Heart right ventricle (tissue), 16 donors: Measurements from ENCODE around the gene AGBL1. TPM values are rescaled to one million over a fixed set of nuclear protein-coding genes. Genes with fewer than 3 reads are reported as not detected.

Experiments
- ATAC-seq, 8 donors: fragments of 200-7000 bp; cut with Tn5 transposase; one replicate each; pipeline ENCODE4 v1.9.1; 2020; ENCODE audit warnings: mild to moderate bottlenecking in 8 of 8, moderate library complexity in 8 of 8, moderate number of reproducible peaks in 1 of 8
- DNase-seq, 2 donors: peaks; one replicate each; pipeline ENCODE4 v3.0.0-alpha.2; 2020
- H3K27ac ChIP-seq, 10 donors: fragments of 200-600 bp; sonication (generic) in 2 of 10; one replicate each; pipeline versions ENCODE4 v1.5.0 to v1.8.0; 2020 to 2022; ENCODE audit warnings: mild to moderate bottlenecking in 3 of 10
- H3K27me3 ChIP-seq, 7 donors: fragments of 200-600 bp; one replicate each; pipeline ENCODE4 v1.8.0; 2021 to 2022; ENCODE audit warnings: mild to moderate bottlenecking in 2 of 7
- H3K36me3 ChIP-seq, 9 donors: fragments of 200-600 bp; sonication (generic) in 1 of 9; one replicate each; pipeline versions ENCODE4 v1.5.0 to v1.8.0; 2020 to 2022; ENCODE audit warnings: mild to moderate bottlenecking in 2 of 9
- H3K4me1 ChIP-seq, 9 donors: fragments of 200-600 bp; sonication (generic) in 1 of 9; one replicate each; pipeline versions ENCODE4 v1.5.0 to v1.8.0; 2020 to 2022; ENCODE audit warnings: mild to moderate bottlenecking in 4 of 9
- H3K4me3 ChIP-seq, 10 donors: fragments of 200-600 bp; sonication (generic) in 2 of 10; one replicate each; pipeline versions ENCODE4 v1.5.0 to v1.8.0; 2020 to 2022; ENCODE audit warnings: mild to moderate bottlenecking in 7 of 10, moderate library complexity in 2 of 10
- H3K9me3 ChIP-seq, 11 donors: fragments of 200-600 bp in 10 of 11; sonication (generic) in 2 of 11; one replicate each; pipeline versions ENCODE4 v1.5.0 to v1.8.0; 2013 to 2022; ENCODE audit warnings: mild to moderate bottlenecking in 2 of 11, control low read depth in 1 of 11, moderate library complexity in 1 of 11
- CTCF ChIP-seq, 9 donors: fragments of 200-600 bp; sonication (generic) in 2 of 9; IDR thresholded peaks; one replicate each; pipeline versions ENCODE4 v1.5.0 to v1.8.0; 2021 to 2022; ENCODE audit warnings: antibody characterized with exemption in 9 of 9, mild to moderate bottlenecking in 5 of 9, moderate library complexity in 1 of 9
- WGBS, 2 donors: extraction: QIAGEN DNeasy Blood & Tissue Kit; methylation state at CpG; one replicate each; pipeline ENCODE4 v1.1.7; 2013; ENCODE audit warnings: inconsistent platforms in 1 of 2; 5-methylcytosine and 5-hydroxymethylcytosine counted together
- intact Hi-C, 10 donors: fragments of 100-400 bp; cut with DNase I; formaldehyde crosslinking; loops; one replicate each; pipeline versions ENCODE4 v1.11.1 to v1.14.2; 2022
- polyA plus RNA-seq, 2 donors: library from polyadenylated mRNA; stranded (reverse); fragments of 200-250 nt; gene quantifications; one replicate each; pipeline ENCODE4 v1.2.3, GENCODE V29; 2013
- total RNA-seq, 10 donors: library from RNA; stranded (reverse); fragmentation: NEBNext Ultra II Directional in 3 of 10; extraction: Animal tissue kit (Norgen Biotek cat#: 25700) in 3 of 10; gene quantifications; one replicate each; pipeline versions ENCODE4 v1.2.1 to v1.2.4, GENCODE V29; 2021 to 2023
- donor health status: Arrhythmogenic right ventricular cardiomyopathy.
- donor health status: ischemic (EF 13 %, LVEDD 7.1; RV severe dilation, severe dysfunction).
- donor health status: healthy with polysubstance abuse.
- donor health status: DM: no; HTN: yes; CAD: no.
- donor health status: DM: no; HTN: no; CAD: no.
- donor health status: ischemic (EF 25% LVEDD 6.9; RV normal size, moderate dysfunction).
- donor health status: ischemic (EF 25% LVEDD 5.7; RV mildly dilated, moderate dysfunction).
- donor health status: healthy.
- donor health status: DM: yes; HTN: yes; CAD: no.
- donor health status: Ischemic cardiomyopathy.
- donor health status: ischemic (EF 35%, LVEDD 5.7; RV mildly dilated, moderate dysfunction).
- donor health status: nonischemic (EF 11% LVEDD 7.7; RV severe dilation, severe dysfunction).
- donor health status: DM: yes; HTN: yes; CAD: no.
- donor health status: PGD.
- donor health status: ischemic (EF 29% LVEDD 5.4; RV normal size, mild dysfunction).
- donor health status: nonischemic (EF 23%, LVEDD 6.1; RV moderate dilation, normal function).

Gene AGBL1
- total and polyA plus RNA-seq, 12 donors = 0.02 to 0.13 (median 0.09) TPM; not detected in 7

DNA sequence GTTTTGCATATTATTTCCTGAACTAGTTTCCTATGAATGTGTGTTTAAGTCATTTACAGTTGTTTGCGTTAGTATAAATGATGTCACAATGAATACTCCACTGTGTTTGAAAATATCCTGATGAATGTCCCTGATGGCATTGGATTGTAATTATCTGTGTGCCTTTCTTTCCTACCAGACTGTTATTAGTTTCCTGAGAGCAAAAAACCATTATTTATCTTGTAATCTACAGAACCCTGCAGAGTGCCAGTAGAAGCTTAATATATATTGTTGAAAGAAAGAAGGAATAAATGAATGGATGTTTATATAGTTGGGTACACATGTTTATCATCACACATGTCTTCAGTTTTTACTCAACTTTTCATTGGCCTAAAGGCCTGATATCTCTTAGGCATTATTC, 312.6 kb downstream of the AGBL1 start:
- Histone ChIP-seq H3K4me3 (no peak overlapping the region), H3K9me3 (no peaks in the 10 kb centered on the region), H3K4me1 (no peaks in the 10 kb centered on the region), H3K27me3 (peaks cover 0 to 5% (median 0%) of the 10 kb centered on the region in 7 donors), H3K27ac (no peak overlapping the region), H3K36me3 (no peaks in the 10 kb centered on the region)
- DNase-seq = no peak
- ATAC-seq = no peak
- 72 to 79% methylated on average over 1 of the region's 1 CpG for WGBS, 2 donors
- no peak for TF ChIP-seq CTCF (IDR thresholded peaks at IDR 0.05)
- intact Hi-C loops = no loop called here

- no peak overlapping the region for H3K4me3 ChIP-seq
- H3K27me3 ChIP-seq = peaks cover 0 to 3% (median 0%) of the 10 kb centered on the region in 7 donors
- intact Hi-C loops = no loop called here
- no peaks in the 10 kb centered on the region for H3K9me3 ChIP-seq
- TF ChIP-seq CTCF (IDR thresholded peaks at IDR 0.05) = no peak
- WGBS, 2 donors = 67 to 69% methylated on average over 2 of the region's 2 CpGs
- DNase-seq (no peak), ATAC-seq (no peak)
- H3K27ac ChIP-seq = no peak overlapping the region
- H3K4me1 ChIP-seq = no peaks in the 10 kb centered on the region
- H3K36me3 ChIP-seq = no peaks in the 10 kb centered on the region
Measured at GRCh38 chr15:86392874-86393273, 313.2 kb downstream of the AGBL1 start.

DNA sequence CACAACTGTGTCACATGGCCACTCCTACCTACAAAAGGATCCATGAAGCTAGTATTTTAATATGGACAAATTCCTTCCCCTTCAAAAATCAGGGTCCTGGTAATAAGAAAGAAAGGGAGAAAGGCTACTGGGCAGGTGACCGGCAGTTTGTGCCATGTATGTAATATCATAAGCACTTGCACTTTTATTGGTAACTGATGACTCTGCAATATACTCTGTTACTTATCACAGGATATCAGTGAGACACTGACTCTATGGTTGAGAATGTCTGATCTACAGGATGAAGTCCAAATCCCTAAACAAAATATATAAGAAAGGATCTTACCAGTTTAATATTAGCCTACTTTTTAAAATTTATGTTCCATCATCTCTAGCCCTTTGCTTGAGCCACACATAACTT, 315.2 kb downstream of the AGBL1 start:
- DNase-seq (no peak), ATAC-seq (no peak)
- no peak for TF ChIP-seq CTCF (IDR thresholded peaks at IDR 0.05)
- Histone ChIP-seq H3K4me3 (no peak overlapping the region), H3K27me3 (peaks cover 0 to 3% (median 0%) of the 10 kb centered on the region in 7 donors), H3K27ac (no peak overlapping the region), H3K36me3 (no peaks in the 10 kb centered on the region), H3K9me3 (no peaks in the 10 kb centered on the region), H3K4me1 (no peaks in the 10 kb centered on the region)
- 95 to 98% methylated on average over 1 of the region's 1 CpG for WGBS, 2 donors
- intact Hi-C loops = no loop called here

- intact Hi-C loops = no loop called here
Measured at GRCh38 chr15:86399041-86399954, 319.6 kb downstream of the AGBL1 start.

More at GRCh38 chr15:86399041-86399954, 319.6 kb downstream of the AGBL1 start:
- Histone ChIP-seq H3K27me3 (no peaks in the 10 kb centered on the region), H3K9me3 (no peaks in the 10 kb centered on the region), H3K4me1 (no peaks in the 10 kb centered on the region), H3K36me3 (no peaks in the 10 kb centered on the region), H3K4me3 (no peak overlapping the region), H3K27ac (peak overlapping the region in 2 of 10 donors; percentile 15 to 18)
- TF ChIP-seq CTCF (IDR thresholded peaks at IDR 0.05) = no peak
- 61 to 64% methylated on average over 5 of the region's 5 CpGs for WGBS, 2 donors
- ATAC-seq (peak in 7 of 8 donors; percentile 35 to 94 (median 86)), DNase-seq (peak in 1 of 2 donors; percentile 26)
